GM18508 (cell line): Measurements from ENCODE around the gene DRAM2.
"Not testable (repeated sequence)": the region's sequence is repeated elsewhere in the genome, so short reads cannot be mapped to it uniquely, and the experiment has no call there.

Source experiments
- ATAC-seq: cut with Tn5 transposase; IDR thresholded peaks from one replicate; pipeline ENCODE4 v1.9.1; 2021; ENCODE audit warnings: moderate number of reproducible peaks; ENCODE audit not compliant: insufficient read depth, unreplicated experiment

Gene DRAM2

DNA sequence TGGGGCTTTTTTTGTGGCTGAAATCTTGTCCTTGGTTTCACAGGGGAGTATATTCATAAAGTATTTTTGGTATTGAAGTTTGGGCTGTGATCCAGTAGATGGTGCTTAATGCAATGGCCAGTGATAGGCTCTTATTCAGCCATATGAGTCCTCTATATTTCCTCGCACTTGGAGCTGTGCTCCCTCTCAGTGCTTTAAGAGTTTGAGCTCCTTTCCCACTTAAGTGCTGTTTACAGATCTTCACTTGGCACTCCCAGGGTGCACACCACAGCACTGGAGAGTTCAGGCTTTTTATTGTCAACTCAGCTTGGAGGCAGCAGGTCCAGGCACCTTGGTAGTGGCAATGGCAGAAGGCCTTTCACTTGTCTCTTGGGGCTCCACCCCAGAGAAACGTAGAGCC lies 54.9 kb downstream of the DRAM2 start:
- ATAC-seq, result no peak

DNA sequence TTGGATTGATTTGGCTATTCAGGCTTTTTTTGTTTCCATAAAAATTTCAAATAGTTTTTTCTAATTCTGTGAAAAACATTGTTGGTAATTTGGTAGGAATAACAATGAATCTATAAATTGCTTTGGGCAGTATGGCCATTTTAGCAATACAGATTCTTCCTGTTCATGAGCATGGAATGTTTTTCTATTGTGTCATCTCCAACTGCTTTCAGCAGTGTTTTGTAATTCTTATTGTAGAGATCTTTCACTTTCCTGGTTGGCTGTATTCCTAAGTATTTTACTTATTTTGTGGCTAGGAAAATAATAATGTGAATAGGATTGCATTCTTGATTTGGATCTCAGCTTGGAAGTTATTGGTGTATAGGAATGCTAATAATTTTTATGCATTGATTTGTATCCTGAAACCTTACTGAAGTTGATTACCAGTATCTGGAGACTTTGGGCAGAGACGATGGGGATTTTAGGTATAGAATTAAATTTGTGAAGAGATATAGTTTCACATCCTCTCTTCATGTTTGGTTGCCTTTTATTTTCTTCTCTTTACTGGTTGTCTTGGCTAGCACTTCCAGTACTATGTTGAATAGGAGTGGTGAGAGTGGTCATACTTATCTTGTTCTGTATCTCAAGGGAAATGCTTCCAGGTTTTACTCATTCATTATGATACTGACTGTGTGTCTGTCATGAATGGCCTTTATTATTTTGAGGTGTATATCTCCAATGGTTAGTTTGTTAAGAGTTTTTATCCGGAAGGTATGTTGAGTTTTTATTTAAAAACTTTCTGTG lies 57.3 kb downstream of the DRAM2 start:
- ATAC-seq, result no peak

DNA sequence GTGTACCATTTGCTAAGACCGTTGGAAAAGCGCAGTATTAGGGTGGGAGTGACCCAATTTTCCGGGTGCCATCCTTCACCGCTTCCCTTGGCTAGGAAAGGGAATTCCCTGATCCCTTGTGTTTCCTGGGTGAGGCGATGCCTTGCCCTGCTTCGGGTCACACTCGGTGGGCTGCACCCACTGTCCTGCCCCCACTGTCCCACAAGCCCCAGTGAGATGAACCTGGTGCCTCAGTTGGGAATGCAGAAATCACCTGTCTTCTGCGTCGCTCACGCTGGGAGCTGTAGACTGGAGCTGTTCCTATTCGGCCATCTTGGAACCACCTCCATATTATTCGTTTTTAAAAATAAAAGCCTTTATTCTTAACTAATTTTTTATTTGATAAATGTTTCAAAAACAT lies 60.6 kb downstream of the DRAM2 start:
- not testable (repeated sequence) for ATAC-seq

DNA sequence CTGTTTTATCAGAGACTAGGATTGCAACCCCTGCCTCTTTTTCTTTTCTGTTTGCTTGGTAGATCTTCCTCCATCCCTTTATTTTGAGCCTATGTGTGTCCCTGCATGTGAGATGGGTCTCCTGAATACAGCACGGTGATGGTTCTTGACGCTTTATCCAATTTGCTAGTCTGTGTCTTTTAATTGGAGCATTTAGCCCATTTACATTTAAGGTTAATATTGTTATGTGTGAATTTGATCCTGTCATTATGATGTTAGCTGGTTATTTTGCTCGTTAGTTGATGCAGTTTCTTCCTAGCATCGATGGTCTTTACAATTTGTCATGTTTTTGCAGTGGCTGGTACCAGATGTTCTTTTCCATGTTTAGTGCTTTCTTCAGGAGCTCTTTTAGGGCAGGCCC lies 62.6 kb downstream of the DRAM2 start:
- not testable (repeated sequence) for ATAC-seq
